Fibroblast of the conjunctiva (primary cell): Measurements from ENCODE around the gene ITM2C.

ENCODE experiments used
- DNase-seq: peaks from one replicate; pipeline ENCODE4 v3.0.0-alpha.2; 2010; ENCODE audit warnings: low read depth

ITM2C gene

DNA sequence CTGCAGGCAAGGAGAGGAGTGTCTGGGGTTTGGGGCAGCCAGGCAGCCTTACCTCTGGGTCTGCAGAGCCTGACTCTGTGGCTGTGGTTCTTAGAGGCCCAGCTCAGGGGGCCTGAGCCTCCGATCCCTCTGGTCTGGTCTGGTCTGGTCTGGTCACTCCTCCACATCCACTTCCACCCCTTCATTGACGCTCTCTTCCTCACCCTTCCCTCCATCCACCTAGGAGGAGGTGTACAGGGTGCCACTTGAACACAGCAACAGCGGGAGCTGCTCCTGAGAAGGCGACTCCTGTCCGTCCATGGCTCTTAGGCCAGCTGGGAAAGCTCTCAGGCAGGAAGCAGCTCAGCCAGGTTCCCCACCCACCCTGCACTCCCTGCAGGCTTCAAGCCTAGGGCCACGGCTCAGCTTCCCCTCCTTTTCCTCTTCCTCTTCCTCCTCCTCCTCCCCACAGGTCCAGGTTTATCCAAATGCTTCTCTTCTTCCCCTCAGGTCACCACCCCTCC lies 43.4 kb downstream of the ITM2C start:
- no peak for DNase-seq

- peak; percentile 32 for DNase-seq
These were observed 44.0 kb downstream of the ITM2C start for GRCh38 chr2:230908595-230909191.

DNA sequence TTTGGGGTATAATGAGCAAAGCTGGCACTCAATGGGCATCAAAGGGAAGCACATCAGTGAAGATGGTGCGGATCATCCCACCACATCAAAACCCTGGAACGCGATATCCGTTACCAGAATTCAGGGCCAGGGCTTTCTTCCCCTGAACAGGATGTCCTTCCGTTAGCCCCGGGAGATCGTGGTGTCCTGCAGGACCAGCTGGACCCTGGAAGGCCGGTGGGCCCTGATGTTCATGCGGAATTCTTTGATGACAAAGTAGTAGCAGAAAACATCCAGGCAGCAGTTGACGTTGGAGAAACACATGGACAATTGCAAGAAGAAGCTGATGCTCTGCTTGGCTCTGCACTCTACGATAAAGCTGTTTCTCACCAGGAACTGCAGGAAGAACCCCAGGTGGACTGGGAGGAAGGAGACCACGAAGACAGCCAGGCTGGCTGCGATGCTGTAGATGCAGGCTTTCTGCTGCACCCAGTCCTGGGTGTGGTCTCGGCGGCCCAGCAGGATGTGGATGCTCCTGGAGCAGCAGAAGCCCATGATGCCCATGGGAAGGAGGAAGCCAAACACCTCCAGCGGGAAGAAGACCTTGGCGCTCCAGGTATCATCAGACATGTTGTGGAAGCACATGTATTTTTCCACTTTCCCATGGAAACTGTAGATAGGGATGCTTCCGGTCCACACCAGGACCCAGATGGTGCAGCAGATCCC lies 45.3 kb downstream of the ITM2C start:
- DNase-seq: no peak

- no peak for DNase-seq
These were observed 45.9 kb downstream of the ITM2C start for GRCh38 chr2:230910546-230911177.

- DNase-seq: no peak
These were observed 47.3 kb downstream of the ITM2C start for GRCh38 chr2:230912046-230912445.

DNA sequence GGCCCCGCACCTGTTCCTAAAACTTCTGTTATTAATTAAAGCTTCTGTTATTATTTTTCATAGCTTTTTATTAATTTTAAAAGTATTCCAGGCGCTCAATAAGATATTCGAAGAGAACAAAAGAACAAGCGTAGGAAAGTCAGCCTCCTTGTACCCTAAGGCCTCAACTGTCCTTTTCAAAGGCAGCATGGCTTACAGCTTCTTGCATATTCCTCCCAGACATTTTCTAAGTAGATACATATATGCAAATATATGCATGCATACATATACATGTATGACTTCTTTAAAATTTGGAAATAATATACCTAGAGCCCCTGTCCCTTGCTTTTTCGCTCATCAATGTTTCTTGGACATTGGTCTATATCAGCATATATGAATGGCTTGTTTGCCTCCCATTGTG lies 48.0 kb downstream of the ITM2C start:
- DNase-seq: no peak

- no peak for DNase-seq
These were observed 48.8 kb downstream of the ITM2C start for GRCh38 chr2:230913406-230914143.

GRCh38 chr2:230914886-230915285 lies 50.1 kb downstream of the ITM2C start:
- no peak for DNase-seq

- no peak for DNase-seq
These were observed 50.6 kb downstream of the ITM2C start for GRCh38 chr2:230915319-230915718.

- DNase-seq: no peak
These were observed 51.5 kb downstream of the ITM2C start for GRCh38 chr2:230916218-230916617.

DNA sequence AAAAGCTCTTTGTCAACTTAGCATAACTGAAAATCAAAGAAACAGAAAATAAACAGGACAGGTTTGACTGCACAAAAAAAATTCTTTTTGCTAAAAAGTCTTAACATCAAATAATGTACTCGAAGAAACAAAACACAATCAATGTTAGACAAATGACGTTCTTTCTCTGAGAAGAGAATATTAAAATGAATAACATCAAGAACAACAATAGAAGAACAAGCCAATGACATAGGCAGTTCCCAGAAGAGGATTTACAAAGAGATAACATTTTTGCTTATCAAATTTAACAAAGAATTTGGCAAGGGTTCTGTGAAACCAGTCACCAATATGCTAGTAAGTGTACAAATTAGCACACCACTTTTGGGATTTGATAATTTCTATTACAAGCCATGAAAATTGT lies 54.5 kb downstream of the ITM2C start:
- no peak for DNase-seq

DNA sequence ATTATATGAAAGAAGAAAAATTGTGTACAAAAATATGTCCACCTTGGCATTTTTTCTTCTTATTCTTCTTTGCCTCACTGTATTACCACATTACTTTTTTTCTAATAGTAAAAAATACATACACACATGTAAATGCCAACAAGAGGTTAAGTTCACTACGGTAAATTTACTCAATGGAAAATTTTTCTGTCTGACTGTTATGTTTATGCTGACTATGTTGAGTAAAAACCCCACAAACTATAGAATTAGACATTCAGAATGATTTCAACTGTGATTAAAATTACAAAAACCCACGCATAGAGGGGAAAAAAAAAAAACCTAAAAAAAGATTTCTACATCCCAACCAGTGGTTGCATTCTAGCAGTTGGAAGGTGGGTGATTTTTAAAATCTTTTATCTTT lies 54.9 kb downstream of the ITM2C start:
- DNase-seq: no peak

GRCh38 chr2:230920167-230920566 lies 55.4 kb downstream of the ITM2C start:
- DNase-seq: no peak

GRCh38 chr2:230921806-230922595 lies 57.3 kb downstream of the ITM2C start:
- no peak for DNase-seq

DNA sequence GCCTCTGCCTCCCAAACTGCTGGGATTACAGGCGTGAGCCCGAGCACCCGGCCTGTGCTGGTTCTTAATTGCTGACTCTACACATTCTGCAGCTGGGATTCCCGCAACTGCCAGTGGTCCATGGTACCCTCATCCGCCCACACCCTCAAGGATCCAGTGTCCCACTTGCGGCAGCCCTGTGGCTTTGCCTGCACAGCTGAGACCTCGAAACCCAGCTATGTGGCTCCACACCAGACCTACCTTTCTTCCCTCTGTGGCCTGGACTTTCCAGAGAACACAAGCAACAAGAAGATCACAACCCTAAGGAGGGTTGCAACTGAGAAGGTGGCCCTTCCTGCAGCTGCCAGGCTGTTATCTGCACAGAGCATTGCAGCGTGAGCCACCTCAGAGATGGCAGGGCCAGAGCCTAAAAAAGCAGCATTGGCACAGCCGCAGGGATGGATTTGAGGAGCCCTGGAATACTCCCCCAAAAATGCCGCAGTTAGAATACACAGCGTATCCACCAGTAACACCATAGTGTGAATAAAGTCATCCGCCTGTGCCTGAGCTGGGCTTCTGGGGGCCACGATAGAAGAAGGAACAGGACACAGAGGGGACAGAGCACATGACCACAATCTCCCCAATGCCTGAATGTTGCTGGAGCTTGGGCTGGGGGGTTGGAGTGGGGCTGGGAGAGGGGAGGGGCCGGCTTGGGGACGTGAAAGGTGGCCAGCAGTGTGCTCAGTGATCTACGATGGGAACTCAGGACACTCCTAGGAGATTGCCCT lies 58.4 kb downstream of the ITM2C start:
- DNase-seq: no peak

- DNase-seq: no peak
These were observed 59.3 kb downstream of the ITM2C start for GRCh38 chr2:230924092-230924469.

- DNase-seq: no peak
These were observed 60.0 kb downstream of the ITM2C start, which contains the start of gene GPR55 for GRCh38 chr2:230924470-230925341. Gene GPR55 (minus strand): TSS chr2:230925242. CDS start chr2:230910962, 14,280 bp downstream.

- DNase-seq: no peak
These were observed 60.7 kb downstream of the ITM2C start for GRCh38 chr2:230925443-230925878.

GRCh38 chr2:230925879-230926765 lies 61.4 kb downstream of the ITM2C start:
- DNase-seq: no peak
